Stimulated activated CD4-positive, alpha-beta T cell treated with anti-CD3 and anti-CD28 coated beads, TNF-alpha, amount 100 ng/mL, for 1 hour (primary cell): ENCODE measurements around the gene NRIP2.
"Not testable (repeated sequence)": the region's sequence is repeated elsewhere in the genome, so short reads cannot be mapped to it uniquely, and the experiment has no call there.

ENCODE experiments used
- DNase-seq, 3 donors: peaks; one replicate each; pipeline ENCODE4 v3.0.0-alpha.2; 2020; ENCODE audit warnings: low read depth in 3 of 3, low spot score in 1 of 3

The NRIP2 gene, protein sequence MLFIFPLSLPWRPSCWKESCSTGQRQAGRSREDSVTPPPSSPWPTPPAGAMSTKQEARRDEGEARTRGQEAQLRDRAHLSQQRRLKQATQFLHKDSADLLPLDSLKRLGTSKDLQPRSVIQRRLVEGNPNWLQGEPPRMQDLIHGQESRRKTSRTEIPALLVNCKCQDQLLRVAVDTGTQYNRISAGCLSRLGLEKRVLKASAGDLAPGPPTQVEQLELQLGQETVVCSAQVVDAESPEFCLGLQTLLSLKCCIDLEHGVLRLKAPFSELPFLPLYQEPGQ

DNA sequence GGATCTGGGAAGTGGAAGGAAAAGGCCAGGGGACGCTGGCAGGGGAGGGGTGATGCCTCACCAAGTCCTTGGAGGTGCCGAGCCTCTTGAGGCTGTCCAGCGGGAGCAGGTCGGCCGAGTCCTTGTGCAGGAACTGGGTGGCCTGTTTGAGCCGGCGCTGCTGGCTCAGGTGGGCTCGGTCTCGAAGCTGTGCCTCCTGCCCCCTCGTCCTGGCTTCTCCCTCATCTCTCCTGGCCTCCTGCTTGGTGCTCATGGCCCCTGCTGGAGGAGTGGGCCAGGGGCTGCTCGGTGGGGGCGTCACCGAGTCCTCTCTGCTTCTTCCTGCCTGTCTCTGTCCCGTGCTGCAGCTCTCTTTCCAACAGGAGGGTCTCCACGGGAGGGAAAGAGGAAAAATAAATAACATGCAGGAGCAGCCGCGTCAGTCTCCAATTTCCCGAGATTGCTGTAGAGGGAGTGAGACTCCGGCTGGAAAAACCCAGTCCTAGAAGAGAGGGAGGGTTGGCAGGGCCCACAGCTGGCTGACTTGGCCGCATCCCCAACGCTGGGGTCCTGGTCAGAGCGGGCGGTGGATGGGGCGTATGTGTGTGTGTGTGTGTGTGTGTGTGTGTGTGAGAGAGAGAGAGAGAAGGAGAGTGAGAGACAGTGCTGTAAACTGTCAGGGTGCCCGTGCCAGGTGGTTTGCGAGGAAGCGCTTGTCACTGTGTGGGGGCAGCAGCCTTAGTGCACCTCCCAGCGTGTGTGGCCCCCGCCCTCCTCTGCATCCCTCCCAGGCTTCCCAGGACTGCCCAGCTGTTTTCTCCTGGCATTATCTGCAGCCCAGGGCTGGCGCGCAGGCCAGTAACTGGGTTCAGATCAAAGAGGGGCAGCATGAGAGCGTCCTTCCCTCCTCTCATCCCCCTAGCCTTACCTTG is at the start of gene NRIP2:
TSS of gene NRIP2 (minus strand) at position 455 of the 911 bp plus-strand sequence. CDS start at position 403, 52 bp downstream.
- no peak for DNase-seq

DNA sequence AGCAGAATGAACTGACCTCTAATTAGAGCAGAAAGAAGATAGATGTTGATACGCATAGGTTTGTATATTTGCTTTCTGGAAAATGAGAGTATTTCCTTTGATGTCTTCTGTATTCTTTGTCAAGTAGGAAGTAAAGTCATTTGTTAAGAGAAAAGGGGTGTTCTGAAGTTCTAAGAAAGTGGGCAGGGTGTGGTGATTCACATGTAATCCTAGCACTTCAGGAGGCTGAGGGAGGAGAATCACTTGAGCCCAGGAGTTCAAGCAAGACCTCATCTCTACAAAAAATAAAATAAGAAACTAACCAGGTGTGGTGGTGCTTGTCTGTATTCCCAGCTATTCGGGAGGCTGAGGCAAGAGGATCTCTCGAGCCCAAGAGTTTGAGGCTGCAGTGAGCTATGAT is 45.0 kb upstream of the NRIP2 start:
- no peak for DNase-seq

DNA sequence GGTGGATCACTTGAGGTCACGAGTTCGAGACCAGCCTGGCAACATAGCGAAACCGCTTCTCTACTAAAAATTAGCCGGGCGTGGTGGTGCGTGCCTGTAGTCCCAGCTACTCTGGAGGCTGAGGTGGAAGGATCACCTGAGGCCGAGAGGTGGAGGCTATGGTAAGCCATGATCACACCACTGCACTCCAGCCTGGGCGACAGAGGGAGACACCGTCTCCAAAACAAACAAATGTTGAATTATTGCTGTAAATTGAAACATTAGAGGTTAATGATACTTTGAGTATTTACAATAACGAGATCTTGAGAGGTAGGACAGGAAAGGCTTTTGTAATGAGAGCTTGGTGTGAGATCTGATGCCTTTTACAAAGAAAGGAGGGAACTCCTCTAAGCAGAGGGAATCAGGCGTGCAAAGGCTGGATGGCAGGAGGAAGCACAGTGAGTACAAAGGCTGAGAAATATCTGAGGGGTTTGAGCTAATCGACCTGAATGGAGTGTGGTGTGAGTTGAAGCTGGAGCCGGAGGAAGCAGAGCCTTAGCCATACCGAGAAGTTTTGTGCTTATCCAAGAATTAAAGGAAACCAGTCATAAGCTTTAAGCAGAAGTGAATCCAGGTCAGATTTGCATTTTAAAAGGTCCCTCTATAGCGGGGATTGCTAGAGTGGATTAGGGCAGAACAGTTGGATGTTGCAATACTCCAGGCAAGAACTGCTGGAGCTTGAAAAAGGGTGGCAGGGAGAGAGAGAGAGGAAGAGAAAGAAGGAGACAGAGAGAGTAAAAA is 43.3 kb upstream of the NRIP2 start:
- DNase-seq: no peak

DNA sequence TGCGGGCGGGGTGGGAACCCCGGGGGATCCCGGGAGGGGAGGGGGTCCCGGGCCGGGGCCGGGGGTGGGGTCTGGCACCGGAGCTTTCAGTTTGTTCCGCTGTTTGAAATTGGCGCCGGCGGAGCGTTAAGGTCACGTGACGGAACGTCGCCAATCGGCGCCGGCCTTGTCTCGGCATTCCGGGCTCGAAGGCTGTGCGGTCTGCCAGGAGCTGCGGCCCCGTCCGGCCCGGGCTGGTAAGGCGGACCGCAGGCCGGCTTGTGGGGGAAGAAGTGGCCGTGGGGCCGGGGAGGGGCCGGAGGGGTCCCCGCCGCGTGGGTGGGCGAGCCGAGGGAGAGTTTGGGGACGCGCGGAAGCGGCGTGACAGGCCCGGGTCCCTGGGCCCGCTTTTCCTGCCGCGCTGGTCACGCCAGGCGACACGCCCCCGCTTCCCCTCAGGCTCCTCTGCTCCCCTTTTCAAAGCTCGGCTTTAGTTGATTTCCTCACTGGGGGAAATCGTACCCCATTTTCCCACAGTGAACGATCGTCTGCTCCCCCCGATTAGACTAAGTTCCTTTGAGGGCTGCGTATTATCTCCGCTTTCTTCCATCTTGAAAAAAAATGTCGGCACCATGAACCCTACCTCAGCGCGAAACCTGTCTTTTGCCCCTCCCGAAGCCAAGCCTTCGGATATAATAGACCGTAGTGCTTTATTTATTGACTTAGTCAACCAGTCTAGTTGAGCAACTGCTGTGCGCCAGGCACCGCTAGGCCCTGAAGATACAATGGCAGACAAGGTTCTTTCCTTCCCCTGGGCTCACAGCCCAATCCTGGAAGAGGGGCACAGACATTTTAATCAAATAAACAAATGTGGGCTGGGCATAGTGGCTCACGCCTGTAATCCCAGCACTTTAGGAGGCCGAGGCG is 42.5 kb upstream of the NRIP2 start, which contains the start of the genes FOXM1 and RHNO1:
TSS of gene FOXM1 (minus strand) at position 128 of the 906 bp plus-strand sequence. CDS start 2,696 bp downstream, outside the sequence.
TSS of gene RHNO1 (plus strand) at position 177 of the 906 bp plus-strand sequence. CDS start 8,144 bp downstream, outside the sequence.
- peak; percentile 64 to 79 (median 71) for DNase-seq

DNA sequence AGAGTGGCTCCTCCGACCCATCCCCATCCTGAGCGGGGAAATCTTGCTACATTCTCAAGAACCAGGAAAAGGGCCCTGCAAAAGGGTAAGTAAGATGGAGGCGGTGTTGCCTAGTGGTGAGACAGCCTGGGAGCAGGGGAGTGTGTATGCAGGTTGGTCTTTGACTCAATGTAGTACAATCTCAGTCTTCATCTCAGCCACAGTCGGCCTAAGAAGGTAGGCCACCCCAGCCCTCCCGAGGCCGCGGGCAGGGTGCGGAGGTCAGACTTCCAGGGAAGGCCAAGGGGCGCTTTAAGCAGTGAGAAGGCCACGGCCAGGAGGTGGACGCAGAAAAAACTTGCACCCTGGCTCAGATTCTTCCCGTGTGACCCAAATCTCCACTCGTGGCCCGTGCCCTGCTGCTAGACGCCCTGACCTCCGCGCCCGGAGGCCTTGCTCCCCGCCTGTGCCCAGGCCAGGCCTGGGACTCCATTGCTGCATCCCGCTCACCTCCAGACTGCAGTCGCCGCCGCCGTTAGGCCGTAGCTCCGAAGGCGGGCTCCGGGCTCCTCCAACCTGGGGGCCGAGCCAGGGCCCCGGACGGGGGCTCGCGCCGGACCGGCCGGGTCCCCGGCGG is 41.7 kb upstream of the NRIP2 start:
- DNase-seq: no peak

DNA sequence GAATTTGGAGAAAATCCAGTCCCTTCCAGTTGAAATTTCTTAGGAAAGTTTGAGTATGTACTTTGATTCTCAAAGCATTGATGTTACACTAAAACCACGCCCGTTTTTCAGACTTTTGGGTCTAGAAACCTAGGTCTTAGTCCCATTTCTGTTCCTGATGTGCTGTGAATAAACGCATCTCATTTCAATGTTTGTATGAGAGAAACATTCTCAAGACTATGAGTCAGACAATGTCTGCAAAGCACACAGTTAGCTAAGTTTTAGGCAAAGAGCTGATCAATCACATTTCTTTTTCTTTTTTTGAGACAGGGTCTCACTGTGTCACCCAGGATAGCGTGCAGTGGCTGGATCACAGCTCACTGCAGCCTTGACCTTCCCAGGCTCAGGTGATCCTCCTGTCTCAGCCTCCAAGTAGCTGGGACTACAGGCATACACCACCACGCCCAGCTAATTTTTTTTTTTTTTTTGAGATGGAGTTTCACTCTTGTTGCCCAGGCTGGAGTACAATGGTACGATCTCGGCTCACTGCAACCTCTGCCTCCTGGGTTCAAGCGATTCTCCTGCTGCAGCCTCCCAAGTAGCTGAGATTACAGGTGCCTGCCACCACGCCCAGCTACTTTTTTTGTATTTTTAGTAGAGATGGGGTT is 34.3 kb upstream of the NRIP2 start:
- not testable (repeated sequence) for DNase-seq

DNA sequence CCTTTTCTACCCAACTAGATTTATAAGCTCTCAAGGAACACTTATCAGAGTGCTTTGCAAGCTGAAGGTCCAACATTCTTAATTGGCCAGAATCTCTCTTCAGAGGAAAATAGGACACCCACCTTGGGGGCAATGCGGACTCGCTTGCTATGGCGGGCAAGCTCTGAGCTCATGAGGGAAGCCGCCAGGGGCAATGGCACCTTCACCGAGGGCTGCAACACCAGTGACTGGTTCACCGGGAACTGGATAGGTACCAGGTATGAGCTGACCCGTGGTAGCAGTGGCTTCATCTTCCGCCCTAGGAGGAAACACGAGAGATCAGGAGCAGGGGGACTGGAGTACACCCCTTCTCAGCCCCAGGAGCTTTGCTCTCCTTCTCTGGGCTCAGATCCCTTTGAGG is 29.4 kb upstream of the NRIP2 start:
- no peak for DNase-seq

DNA sequence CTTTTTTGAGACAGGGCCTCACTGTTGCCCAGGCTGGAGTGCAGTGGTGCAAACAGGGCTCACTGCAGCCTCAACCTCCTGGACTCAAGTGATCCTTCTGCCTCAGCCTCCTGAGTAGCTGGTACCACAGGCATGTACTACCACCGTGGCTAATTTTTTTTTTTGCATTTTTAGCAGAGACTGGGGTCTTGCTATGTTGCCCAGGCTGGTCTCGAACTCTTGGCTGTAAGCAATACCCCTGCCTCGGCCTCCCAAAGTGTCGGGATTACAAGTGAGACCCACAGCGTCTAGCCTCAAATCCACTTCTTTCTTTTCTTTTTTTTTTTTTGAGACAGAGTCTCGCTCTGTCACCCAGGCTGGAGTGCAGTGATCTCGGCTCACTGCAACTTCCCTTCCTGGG is 28.6 kb upstream of the NRIP2 start:
- not testable (repeated sequence) for DNase-seq

DNA sequence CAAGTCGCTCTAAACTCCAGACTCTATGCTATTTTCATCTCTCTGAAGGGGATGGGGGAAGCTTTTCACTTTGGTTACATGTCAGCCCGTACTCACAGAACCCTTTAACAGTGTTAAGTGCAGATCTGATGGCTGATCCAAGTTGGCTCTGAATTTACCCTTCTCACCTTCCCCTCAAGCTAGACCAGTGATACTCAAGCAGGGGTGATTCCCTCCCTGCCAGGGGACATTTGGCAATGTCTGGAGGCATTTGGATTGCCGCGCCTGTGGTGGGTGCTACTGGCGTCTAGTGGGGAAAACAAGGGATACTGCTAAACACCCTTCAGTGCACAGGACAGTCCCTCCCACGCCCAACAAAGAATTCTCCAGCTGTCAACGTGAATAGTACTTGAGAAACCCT is 28.0 kb upstream of the NRIP2 start:
- DNase-seq: no peak

DNA sequence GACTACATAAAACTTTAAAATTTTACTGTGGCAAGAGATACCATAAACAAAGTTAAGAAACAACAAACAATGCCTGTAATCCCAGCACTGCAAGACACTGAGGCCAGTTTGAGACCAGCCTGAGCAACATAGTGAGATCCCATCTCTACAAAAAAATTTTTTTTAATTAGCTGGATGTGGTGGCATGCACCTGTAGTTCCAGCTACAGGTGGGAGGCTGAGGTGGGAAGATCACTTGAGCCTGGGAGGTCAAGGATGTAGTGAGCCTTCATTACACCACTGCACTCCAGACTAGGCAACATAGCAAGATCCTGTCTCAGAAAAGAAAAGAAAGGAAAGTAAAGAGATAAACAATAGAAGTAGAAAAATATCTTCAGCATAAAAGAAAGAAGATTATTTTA is 25.3 kb upstream of the NRIP2 start:
- DNase-seq: no peak

DNA sequence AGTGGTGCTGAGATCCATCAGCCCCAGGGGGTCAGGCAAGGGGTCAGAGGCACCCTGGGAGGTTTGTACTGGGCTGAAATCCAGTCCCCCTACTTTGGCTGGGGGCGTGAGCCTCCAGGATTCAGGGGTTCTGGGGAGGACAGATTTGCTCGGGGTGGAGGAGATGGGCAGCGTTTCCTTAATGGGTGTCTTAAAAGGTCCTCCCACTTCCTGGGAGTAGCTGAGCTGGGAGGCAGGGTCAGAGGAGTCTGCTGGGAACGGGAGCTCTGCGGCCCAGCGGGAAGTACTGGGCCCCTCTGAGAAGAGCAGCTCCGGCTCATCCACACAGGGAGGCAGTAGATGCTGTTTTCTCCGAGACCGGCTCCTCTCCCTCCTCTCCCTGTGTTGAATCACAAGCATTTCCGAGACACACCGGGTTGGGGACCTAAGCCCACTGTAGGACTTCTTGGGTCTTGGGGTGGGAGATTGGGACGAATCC is 24.1 kb upstream of the NRIP2 start:
- DNase-seq: no peak

DNA sequence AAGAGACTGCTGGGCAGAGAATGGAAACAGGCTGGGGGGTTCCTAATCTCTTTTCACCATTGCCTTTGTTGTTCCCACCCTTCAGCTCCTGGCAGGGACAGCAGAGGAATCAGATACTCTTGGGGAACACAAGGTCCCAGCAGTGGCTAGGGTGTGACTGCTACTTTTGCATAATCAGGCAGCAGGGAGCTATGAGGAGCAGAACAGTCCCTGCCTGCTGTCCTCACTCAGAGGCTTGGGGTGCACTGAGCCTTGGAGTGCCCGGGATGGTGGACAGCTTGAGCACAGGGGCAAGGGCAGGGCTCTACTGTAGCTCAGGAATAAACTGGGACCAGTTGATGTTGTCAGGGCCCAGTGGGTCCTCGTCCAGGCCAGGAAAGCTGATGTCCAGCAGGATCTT is 23.5 kb upstream of the NRIP2 start:
- no peak for DNase-seq

DNA sequence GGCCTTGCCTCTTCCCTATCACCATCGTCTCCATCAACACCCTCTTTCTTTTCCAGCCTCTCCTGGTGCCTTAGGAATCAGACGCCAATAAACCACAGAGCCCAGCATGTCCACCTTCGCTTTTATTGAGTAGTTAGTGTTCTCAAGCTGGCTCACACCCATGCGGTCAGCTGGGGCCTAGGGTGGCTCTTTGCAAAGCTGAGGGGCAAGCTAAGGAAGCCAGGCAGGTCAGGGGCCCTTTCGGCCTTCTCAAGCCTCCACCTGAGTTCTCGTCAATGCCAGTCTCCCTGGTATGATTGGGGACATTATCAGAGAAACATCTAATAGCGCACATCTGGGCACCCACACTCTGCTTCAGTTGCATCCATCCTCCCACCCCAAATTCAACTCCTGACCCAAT is 22.7 kb upstream of the NRIP2 start:
- DNase-seq: no peak

DNA sequence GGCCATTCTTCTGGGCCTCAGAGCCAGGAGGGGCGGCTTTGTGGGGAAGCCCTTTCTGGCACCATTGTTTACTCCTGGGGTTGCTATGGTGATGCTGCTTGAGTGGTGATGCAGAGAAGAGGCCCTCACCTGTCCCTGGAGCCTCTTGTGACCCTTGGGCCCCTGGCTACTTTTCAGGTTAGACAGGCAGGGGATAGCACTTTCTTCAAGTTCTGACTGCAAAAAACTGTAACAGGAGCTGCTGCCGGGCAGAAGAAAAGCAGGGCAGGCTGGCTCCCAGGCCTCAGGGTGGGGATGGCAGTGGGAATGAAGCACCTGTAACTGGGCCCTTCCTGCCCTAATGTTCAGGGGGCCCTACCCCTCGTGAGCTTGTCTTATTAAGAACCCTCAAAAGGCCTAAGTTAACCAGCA is 22.2 kb upstream of the NRIP2 start, which contains the start of gene TEX52:
TSS of gene TEX52 (minus strand) at position 19 of the 411 bp plus-strand sequence. CDS start at position 6, 13 bp downstream.
- no peak for DNase-seq

DNA sequence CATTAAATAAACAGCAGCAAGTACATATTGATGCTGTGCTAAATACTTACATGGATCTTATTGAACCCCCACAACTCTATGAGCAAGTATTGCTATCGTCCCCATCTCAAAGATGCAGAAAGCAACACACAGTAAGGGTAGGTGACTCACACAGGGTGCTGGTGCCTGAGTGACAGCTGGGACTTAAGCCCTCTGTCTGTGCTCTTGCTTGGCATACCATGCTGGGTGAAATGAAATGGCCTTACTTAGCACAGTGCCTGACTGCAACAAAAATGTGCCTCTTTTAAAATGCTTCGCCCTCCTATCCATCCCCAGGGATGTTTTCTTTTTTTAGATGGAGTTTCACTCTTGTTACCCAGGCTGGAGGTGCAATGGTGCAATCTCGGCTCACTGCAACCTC is 21.2 kb upstream of the NRIP2 start:
- DNase-seq: no peak

DNA sequence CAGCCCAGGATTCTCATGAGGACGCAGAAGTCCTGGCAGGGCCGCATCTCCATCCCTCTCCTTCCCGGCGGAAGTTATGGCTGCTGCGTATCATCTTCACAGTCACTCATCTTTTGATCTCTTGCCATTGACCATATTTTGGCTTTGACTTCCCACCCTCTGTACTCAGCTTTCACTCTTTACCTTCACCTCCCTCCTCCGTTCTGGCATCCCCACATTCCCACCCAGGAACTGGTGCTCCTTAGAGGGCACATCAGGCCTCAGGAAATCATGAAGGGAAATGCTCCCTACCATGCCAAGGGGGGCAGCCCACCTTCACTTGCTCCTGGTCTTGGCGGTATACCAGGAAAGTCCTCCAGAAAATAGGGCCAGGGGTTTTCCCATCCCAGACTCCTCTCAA is 20.7 kb upstream of the NRIP2 start:
- DNase-seq: no peak

DNA sequence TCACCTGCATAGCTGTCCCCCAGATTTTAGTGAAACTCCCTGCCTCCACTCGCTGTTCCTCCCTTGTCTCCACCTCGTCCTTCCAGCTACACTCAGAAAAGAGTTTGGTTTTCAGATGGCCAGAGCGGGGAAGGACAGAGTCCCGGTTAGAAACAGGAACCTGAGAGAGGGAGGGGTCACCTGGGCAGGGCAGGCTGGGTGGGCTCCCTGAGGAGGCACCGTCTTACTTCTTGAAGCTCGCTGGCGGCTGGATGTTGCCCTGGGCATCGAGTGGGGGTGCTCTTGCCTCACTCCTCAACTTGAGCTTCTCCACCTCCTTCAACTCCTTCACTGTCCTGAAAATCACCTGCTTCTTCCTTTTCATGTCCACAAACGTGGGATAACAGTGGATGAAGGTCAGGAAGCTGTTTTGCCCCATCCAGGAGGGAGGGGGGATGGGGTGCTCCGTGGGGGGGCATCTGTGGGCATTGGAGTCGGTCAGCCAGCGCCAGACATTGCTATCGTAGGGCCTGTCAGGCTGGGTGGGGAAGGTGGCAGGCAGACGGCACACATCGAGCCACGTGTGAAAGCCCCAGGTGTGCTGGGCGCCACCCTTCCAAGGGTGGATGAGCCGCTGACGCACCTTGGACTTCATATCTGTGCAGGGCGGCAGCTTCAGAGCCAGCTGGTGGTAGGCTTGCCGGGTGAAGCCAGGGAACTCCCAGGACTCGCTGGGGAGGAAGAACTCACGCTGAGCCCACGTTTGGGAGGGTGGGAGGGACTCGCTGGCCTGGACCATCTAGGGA is 20.0 kb upstream of the NRIP2 start:
- DNase-seq: no peak

DNA sequence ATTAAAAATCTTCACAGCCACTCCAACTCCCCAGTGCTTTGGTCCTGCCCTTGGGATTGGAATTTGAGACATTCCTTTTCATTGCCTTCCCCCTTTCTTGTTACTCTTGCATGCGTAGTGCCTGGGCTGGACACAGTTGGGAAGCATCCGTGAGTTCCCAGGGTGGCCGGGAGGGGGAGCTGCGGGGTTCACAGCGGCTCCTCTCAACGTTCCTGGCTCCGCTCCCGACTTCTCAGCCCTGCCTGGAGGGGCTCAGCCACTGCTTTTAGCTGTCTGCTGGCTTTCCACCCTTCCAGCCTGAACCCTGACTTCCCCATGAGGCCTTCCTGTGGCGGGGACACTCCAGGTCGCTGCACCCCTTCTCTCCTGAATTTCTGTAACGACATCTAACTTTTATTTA is 18.8 kb upstream of the NRIP2 start:
- peak in 1 of 3 donors; percentile 41 for DNase-seq
